Measurements from ENCODE around the gene KRTAP17-1. TPM values are rescaled to one million over a fixed set of nuclear protein-coding genes. Genes with fewer than 3 reads are reported as not detected.

The KRTAP17-1 gene
- total RNA-seq, 2 experiments from 2014 or later: not detected

DNA sequence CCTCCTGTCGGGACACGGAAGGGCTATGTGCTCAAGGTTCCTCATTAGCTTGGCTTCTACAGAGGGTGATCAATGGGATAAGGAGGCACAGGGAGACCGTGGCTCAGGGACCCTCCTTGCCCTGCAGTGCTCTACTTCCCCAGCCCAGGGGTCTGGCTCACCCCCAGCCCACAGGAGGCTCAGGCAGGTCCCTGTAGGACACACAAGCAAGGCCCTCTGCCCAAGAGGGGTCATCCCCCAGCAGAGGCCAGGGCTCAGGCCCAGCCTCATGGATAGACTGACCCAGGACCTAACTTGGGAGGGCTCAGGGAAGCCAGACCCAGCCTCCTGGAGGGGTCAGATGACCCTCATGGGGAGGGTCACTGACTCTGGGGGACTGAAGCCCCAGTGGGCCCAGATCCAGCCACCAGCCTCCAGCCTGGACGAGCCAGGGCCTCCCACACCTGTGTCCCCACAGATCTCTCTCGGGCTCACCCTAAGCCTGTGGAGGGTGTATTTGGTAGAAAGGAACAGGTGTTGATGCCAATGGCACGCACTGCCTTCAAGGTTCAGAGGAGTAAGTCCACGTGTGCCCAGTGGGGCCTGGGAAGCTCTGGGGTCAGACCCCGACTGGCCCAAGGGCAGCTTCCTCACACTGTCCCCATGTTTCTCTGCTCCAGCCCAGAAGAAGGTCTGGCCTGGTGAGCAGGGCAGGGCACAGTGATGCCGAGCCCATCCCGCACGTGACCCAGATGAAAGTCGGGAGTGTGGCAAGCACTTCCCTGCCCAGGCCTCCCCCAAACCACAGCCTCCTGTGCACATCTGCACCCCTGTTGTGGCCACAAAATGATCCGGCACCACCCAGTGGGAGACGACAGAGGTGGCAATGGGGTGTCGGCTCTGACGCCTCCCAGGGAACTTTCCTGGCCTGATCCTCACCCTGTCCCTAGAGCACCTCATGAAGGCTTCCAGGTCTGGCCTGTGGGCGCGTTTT lies 10.9 kb upstream of the KRTAP17-1 start:
- ATAC-seq (no peak), DNase-seq (peak; percentile 38)
- CTCF ChIA-PET: no interaction called here
- H3K4me1 Mint-ChIP-seq: peaks cover 5% of the 10 kb centered on the region
- H3K36me3 Mint-ChIP-seq: no peaks in the 10 kb centered on the region
- no peaks in the 10 kb centered on the region for H3K9me3 Mint-ChIP-seq (ENCODE audit: low read depth)
- H3K27me3 Mint-ChIP-seq: no peaks in the 10 kb centered on the region
- H3K4me3 Mint-ChIP-seq: no peak overlapping the region
- no peak overlapping the region for H3K27ac Mint-ChIP-seq

DNA sequence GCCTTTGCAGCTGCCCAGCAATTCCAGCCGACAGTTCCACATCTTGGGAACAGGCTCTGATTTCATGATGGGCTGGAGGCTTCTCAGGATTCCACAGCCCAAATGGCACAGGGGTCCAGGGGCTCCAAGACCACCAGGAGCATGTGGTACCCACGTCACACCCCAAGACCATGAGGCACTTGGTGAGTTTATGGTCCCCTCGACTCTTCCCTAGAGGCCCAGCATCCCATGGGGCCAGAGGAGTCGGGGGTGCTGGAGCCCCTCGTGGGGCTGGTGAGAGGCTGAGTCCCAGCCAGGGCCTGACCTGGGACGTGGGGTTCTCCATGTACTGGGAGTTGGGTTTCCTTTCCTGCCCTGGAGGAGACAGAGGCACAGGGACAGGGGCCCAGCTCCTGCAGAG lies 10.1 kb upstream of the KRTAP17-1 start:
- no peak for ATAC-seq
- Mint-ChIP-seq H3K9me3 (ENCODE audit: low read depth) (peaks cover 2% of the 10 kb centered on the region), H3K27ac (no peak overlapping the region), H3K27me3 (no peaks in the 10 kb centered on the region), H3K4me1 (peaks cover 5% of the 10 kb centered on the region), H3K36me3 (no peaks in the 10 kb centered on the region), H3K4me3 (no peak overlapping the region)
- peak; percentile 32 for DNase-seq
- CTCF ChIA-PET: no interaction called here

DNA sequence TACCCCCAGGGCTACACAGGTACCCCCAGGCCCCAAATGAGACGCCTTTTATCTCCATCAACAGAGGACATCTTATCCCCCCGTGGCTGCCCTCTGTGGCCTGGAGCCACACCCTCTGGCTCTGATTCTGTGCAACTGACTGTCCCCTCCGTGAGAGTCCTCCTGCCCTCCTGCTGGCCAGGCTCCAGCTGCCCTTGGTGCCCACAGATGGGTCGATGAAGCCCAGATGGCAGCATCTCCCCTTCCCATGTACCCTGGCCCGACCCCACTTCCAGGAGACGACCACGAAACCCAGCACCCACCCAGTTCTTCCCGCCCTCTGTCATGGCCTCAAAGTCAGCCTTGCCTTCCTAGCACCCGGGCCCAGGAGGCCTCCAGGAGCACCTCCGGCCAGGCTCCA lies 9.6 kb upstream of the KRTAP17-1 start:
- ATAC-seq (no peak), DNase-seq (peak; percentile 38)
- H3K27ac Mint-ChIP-seq: no peak overlapping the region

DNA sequence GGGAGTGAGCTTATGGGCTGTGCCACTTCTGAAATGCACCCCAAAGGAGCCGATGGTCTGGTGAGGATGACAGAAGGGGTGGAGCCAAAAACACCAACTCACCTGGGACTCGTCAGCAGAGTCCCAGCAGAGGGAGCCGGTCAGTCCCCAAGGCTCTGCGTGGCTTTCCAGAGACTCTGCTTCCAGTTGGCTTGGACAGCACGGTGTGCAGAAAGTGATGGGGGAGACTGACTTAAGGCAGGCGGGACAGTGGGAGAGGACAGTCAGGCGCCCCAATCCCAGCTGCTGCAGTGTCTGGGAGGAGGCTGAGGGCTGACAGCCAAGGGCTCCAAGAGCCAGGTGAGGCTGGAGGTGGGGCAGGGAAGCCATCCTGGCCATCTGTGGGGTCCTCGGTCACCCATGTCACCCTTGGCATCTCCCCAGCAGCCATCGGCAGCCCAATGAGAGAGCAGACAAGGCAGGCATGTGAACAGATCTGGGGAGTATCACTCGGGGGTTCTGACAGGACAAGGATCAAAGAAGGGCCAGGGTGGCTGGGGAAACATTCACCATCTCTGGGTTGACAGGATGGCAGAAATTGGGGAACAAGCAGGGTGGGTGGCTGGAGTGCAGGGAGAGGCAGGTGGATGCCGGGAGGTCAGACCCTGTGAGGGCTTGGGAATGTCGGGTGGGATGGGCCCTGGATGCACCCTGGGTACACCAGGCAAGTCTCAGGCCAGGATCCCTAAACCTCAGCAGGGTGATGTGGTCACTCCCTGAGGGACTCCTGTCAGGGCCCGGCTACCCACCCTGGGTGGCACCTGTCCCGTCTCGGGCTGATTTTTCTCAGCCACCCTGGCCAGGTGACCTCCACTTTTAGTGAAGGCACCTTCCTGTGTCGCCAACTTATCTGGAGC lies 8.9 kb upstream of the KRTAP17-1 start:
- H3K4me3 Mint-ChIP-seq: no peak overlapping the region
- ATAC-seq (no peak), DNase-seq (peak; percentile 40)
- peaks cover 5% of the 10 kb centered on the region for H3K4me1 Mint-ChIP-seq
- no peak overlapping the region for H3K27ac Mint-ChIP-seq
- peaks cover 2% of the 10 kb centered on the region for H3K36me3 Mint-ChIP-seq
- CTCF ChIA-PET: no interaction called here
- no peaks in the 10 kb centered on the region for H3K27me3 Mint-ChIP-seq
- H3K9me3 Mint-ChIP-seq (ENCODE audit: low read depth): peaks cover 6% of the 10 kb centered on the region

More for the DNA sequence above, 9.6 kb upstream of the KRTAP17-1 start:
- Mint-ChIP-seq H3K4me1 (peaks cover 5% of the 10 kb centered on the region), H3K4me3 (no peak overlapping the region), H3K27me3 (no peaks in the 10 kb centered on the region), H3K9me3 (ENCODE audit: low read depth) (peaks cover 4% of the 10 kb centered on the region), H3K36me3 (no peaks in the 10 kb centered on the region)
- CTCF ChIA-PET: no interaction called here

DNA sequence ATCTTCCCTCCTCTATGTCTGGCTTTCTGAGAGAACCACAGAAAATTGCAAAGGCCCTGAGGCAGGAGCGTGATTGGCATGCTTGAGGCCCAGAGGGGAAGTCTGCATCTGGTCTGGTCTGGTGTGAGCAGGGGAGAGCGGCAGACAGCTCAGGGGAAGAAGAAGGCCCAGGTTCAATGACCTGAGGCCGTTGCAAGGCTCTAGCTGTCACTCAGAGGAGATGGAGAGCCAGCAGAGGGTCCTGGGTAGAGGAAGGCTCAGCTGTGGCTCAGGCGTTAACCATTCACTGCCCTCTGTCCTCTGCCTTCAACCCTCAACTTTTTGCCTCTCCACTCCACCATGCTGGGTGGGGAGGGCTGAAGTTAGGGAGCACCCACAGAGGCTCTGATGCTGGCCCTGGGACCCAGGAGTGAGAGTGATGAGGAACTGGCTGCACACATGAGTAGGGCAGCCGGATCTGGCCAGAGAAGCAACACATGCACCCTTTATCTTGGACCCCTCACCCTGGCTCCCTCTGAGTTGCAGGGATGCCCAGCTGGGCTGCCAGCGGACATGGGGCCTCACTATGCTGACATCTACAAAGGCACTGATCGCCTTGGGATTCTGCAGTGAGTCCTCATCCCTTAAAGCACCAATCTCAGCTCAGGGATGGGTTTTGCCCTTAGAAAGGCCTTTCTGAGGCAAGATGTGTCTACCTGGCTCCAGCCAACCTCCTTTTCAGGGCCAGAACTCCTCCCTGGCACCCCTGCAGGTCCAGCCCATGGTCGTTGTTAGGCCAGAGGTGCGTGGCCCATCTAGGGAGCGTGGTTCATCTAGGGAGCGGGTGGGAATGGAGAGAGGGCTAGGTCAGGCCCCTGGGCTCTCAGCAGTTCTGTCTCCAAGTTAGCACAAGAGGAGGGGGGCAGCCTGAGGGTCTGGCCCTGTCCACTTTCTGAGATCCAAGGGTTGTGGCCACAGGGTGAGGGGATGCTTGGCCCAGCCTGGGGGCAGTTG lies 7.7 kb upstream of the KRTAP17-1 start:
- Mint-ChIP-seq H3K27me3 (no peaks in the 10 kb centered on the region), H3K9me3 (ENCODE audit: low read depth) (peaks cover 6% of the 10 kb centered on the region), H3K4me1 (peaks cover 5% of the 10 kb centered on the region), H3K4me3 (no peak overlapping the region), H3K27ac (no peak overlapping the region), H3K36me3 (peaks cover 2% of the 10 kb centered on the region)
- CTCF ChIA-PET: interaction anchor here (0.5 to 3.3 kb wide), 15 partner anchors 9 to 461 kb away, joined by 3 to 21 read pairs (median 4); partner anchors contain the start of genes KRT20 and KRTAP16-1
- ATAC-seq (no peak), DNase-seq (peak; percentile 23)

DNA sequence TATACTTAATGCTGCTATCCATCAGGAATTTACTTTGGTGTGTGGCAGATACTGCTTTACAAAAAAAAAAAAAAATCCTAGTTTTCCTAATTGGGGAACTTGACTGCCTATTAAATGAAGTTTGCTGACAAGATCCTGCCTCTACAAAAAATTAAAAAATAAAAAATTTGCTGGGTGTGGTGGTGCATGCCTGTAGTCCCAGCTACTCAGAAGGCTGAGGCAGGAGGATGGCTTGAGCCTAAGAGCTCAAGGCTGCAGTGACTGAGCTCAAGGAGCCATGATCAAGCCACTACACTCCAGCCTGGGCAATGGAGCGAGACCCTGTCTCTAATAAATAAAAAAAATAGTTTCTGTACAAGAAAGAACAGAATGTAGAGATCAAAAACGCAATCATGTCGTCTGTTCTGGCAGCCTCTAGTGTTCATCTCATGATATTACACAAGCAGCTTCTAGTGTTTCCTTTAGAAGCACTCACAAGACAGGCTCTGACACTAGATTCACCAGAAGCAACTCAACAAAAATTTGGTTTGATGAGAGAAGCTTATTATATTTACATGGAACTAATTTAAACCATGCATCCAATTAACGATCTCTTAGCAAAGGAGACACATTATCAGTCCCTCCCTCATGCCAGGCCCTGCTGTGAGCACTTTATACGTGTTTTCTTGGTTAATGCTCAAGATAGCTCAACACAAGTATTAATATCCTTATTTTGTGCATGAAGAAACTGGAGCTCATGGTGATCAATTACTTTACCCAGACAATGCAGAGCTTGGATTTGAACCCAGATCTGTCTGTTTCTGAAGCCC lies 6.8 kb upstream of the KRTAP17-1 start:
- DNase-seq: peak; percentile 31
- H3K4me3 Mint-ChIP-seq: no peak overlapping the region
- peaks cover 6% of the 10 kb centered on the region for H3K9me3 Mint-ChIP-seq (ENCODE audit: low read depth)
- peaks cover 2% of the 10 kb centered on the region for H3K36me3 Mint-ChIP-seq
- CTCF ChIA-PET: interaction anchor here (0.5 to 3.3 kb wide), 17 partner anchors 8 to 460 kb away, joined by 3 to 21 read pairs (median 4); partner anchors contain the start of genes KRT20 and KRTAP16-1
- no peaks in the 10 kb centered on the region for H3K27me3 Mint-ChIP-seq
- ATAC-seq: no peak
- H3K4me1 Mint-ChIP-seq: peaks cover 5% of the 10 kb centered on the region
- H3K27ac Mint-ChIP-seq: no peak overlapping the region

DNA sequence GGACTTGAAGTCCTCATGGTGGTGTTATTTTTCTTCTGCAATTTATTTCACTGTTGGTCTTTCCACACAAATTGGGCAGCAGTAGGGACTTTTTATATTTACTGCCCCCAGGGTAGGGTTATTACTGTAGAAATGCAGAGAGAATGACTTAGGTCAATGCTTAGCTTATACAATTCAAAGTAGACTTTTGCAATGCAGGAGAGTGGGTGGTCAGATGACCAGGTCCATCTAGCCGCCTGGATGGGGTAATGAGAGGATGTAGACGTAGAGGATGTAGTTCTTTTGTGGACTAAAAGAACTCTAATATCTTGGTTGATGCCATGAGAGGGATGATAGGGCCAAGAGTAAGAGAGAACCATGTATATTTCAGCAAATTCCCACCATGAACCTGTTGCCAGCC lies 2.7 kb upstream of the KRTAP17-1 start:
- peaks cover 6% of the 10 kb centered on the region for H3K9me3 Mint-ChIP-seq (ENCODE audit: low read depth)
- no peaks in the 10 kb centered on the region for H3K4me1 Mint-ChIP-seq
- CTCF ChIA-PET: no interaction called here
- peaks cover 6% of the 10 kb centered on the region for H3K27me3 Mint-ChIP-seq
- no peak overlapping the region for H3K27ac Mint-ChIP-seq
- DNase-seq: no peak
- no peak for ATAC-seq
- peaks cover 2% of the 10 kb centered on the region for H3K36me3 Mint-ChIP-seq
- no peak overlapping the region for H3K4me3 Mint-ChIP-seq

DNA sequence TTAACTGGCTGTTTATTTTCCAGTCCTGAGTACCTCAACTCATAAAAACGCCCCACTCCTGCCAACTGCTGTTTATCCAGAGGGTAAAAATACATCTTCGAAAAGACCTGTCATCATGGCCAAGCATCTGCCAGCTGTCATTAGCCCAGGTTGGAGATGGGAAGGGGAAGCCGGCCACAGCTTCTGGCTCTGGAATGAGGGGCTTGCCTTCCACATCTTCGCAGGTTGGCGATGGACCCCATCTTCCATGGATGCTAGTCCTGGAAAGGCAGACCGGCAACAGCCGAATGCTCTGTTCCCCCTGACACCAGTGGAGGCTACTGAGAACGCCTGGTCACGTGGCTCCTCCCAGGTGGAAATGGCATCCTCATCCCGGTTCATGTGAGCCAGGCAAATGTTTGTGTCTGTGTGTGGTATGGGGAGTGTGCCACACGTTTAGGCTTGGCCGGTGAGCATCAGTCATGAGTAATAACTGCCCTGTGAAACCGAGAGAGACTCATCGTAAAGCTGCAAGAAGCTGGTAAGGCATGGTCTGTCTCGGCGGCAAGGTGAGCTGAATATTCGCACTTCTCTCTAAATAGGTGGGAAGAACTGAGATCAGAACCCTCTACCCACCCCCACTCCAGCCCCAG lies 420 bp upstream of the KRTAP17-1 start:
- no peak for DNase-seq
- Mint-ChIP-seq H3K36me3 (peaks cover 2% of the 10 kb centered on the region), H3K27ac (no peak overlapping the region), H3K27me3 (peaks cover 6% of the 10 kb centered on the region), H3K9me3 (ENCODE audit: low read depth) (peaks cover 6% of the 10 kb centered on the region), H3K4me1 (peaks cover 5% of the 10 kb centered on the region), H3K4me3 (no peak overlapping the region)
- ATAC-seq: no peak
- CTCF ChIA-PET: no interaction called here

DNA sequence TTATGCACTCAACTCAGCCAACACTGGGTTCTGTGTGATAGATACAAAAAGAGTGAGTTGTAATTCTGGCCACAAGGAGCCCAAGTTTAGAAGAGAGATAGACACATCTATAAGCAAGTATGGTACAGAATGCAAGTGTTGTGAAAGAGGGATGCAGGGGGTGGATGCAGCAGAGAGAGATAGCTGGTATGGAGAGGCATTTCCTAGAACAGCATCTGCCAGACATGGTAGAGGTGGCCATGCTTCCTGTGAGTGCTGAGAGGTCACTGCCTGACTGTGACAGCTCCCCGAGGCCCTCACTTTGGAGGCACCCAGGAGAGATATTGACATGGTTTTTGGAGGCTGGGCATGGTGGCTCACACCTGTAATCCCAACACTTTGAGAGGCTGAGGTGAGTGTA lies 4.4 kb downstream of the KRTAP17-1 start:
- Mint-ChIP-seq H3K9me3 (ENCODE audit: low read depth) (no peaks in the 10 kb centered on the region), H3K36me3 (no peaks in the 10 kb centered on the region), H3K4me1 (peaks cover 42% of the 10 kb centered on the region), H3K4me3 (no peak overlapping the region), H3K27ac (no peak overlapping the region), H3K27me3 (peaks cover 4% of the 10 kb centered on the region)
- CTCF ChIA-PET: no interaction called here
- ATAC-seq (no peak), DNase-seq (no peak)

DNA sequence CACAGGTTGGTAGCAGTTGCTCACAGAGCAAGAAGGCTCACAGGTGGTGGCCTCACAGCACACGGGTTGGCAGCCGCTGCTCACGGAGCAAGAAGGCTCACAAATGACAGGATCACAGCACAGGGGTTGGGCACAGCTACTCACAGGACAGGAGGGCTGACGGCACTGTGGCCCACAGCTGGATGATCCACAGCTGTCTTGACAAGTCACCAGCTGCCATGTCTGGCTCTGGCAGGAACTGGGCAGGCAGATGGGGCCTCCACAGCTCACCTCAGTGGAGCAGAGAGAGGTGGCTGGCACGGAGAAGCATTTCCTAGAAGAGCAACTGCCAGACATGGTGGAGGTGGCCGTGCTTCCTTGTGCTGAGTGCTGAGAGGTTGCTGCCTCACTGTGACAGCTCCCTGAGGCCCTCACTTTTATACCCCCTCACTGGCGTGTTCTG lies 6.6 kb downstream of the KRTAP17-1 start, which contains the start of gene KRTAP16-1:
TSS of gene KRTAP16-1 (minus strand) at position 392 of the 442 bp plus-strand sequence. CDS start at position 336, 56 bp downstream.
- peaks cover 42% of the 10 kb centered on the region for H3K4me1 Mint-ChIP-seq
- peaks cover 1% of the 10 kb centered on the region for H3K27me3 Mint-ChIP-seq
- no peaks in the 10 kb centered on the region for H3K36me3 Mint-ChIP-seq
- H3K27ac Mint-ChIP-seq: peak within 1 kb of the TSS; percentile 80
- ATAC-seq (peak; percentile 66), DNase-seq (peak; percentile 64)
- peak within 1 kb of the TSS; percentile 45 for H3K4me3 Mint-ChIP-seq
- CTCF ChIA-PET: interaction anchor here (1.0 to 3.0 kb wide), 3 partner anchors 13 to 355 kb away, joined by 3 to 21 read pairs (median 6); no protein-coding TSS in a partner anchor
- H3K9me3 Mint-ChIP-seq (ENCODE audit: low read depth): no peaks in the 10 kb centered on the region

DNA sequence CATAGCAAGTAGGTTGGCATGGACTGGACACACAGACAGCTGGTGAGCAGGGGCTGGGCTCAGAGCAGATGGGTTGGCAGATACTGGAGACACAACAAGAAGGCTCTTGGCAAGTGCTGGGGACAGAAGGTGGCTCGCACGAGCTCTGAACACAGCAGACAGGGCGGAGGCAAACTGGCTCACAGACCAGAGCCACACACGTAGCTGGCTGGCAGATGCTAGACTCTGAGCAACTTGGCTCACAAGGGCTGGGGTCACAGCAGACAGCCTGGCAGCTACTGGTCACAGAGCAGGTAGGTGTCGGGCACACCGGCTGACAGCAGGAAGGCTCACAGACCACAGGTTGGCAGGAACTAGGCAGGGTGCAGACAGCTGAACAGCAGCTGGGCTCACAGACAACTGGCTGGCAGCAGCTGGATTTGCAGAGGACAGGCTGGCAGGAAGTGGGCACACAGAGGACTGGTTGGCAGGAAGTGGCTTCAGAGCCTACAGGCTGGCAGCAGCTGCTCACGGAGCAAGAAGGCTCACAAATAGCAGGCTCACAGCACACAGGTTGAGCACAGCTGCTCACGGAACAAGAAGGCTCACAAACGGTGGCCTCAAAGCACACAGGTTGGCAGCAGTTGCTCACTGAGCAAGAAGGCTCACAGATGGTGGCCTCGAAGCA lies 7.1 kb downstream of the KRTAP17-1 start:
- H3K36me3 Mint-ChIP-seq: no peaks in the 10 kb centered on the region
- ATAC-seq (peak; percentile 77), DNase-seq (peak; percentile 82)
- H3K4me1 Mint-ChIP-seq: peaks cover 42% of the 10 kb centered on the region
- no peaks in the 10 kb centered on the region for H3K9me3 Mint-ChIP-seq (ENCODE audit: low read depth)
- CTCF ChIA-PET: interaction anchor here (1.0 to 3.0 kb wide), 3 partner anchors 13 to 355 kb away, joined by 3 to 21 read pairs (median 6); no protein-coding TSS in a partner anchor
- peak overlapping the region; percentile 80 for H3K27ac Mint-ChIP-seq
- peak overlapping the region; percentile 45 for H3K4me3 Mint-ChIP-seq
- H3K27me3 Mint-ChIP-seq: no peaks in the 10 kb centered on the region
